Measurements from ENCODE around the gene DHX40. TPM values are rescaled to one million over a fixed set of nuclear protein-coding genes. Genes with fewer than 3 reads are reported as not detected.
"Not testable (repeated sequence)": the region's sequence is repeated elsewhere in the genome, so short reads cannot be mapped to it uniquely, and the experiment has no call there.

The DHX40 gene
- total RNA-seq, 1 donor: 76.4 TPM

DNA sequence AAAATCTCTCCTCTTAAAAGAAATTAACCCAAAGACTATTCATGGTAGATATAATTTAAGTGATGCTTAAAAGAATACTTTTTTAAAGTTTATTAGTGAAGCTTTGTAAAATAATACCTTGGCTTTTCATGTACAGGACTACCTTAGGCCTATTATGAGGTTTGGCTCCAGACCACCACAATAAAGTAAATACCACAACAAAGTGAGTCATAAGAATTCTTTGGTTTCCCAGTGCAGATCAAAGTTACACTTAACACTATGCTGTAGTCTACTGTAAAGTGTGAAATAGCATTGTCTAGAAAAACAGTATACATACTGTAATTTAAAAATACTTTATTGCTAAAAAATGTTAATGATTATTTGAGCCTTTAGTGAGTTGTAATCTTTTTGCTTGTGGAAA is 85.9 kb downstream of the DHX40 start:
- Histone ChIP-seq H2AFZ (ENCODE audit: low read length) (no peak overlapping the region), H4K20me1 (ENCODE audit: insufficient read depth, low read length) (peaks cover 66% of the 10 kb centered on the region), H3K36me3 (ENCODE audit: insufficient read depth, low read length) (peaks cover 92% of the 10 kb centered on the region), H3K79me2 (ENCODE audit: insufficient read depth, low read length) (peaks cover 81% of the 10 kb centered on the region), H3K27me3 (ENCODE audit: insufficient read depth, low read length) (no peaks in the 10 kb centered on the region), H3K4me3 (ENCODE audit: insufficient read depth, low read length) (no peak overlapping the region), H3K4me2 (ENCODE audit: insufficient read depth, low read length) (no peak overlapping the region), H3K9me3 (ENCODE audit: low read depth, low read length) (no peaks in the 10 kb centered on the region), H3K27ac (ENCODE audit: low read depth, low read length) (peak overlapping the region; percentile 19), H3K4me1 (ENCODE audit: insufficient read depth, low read length) (peaks cover 39% of the 10 kb centered on the region)
- TF ChIP-seq, protein P1, sequence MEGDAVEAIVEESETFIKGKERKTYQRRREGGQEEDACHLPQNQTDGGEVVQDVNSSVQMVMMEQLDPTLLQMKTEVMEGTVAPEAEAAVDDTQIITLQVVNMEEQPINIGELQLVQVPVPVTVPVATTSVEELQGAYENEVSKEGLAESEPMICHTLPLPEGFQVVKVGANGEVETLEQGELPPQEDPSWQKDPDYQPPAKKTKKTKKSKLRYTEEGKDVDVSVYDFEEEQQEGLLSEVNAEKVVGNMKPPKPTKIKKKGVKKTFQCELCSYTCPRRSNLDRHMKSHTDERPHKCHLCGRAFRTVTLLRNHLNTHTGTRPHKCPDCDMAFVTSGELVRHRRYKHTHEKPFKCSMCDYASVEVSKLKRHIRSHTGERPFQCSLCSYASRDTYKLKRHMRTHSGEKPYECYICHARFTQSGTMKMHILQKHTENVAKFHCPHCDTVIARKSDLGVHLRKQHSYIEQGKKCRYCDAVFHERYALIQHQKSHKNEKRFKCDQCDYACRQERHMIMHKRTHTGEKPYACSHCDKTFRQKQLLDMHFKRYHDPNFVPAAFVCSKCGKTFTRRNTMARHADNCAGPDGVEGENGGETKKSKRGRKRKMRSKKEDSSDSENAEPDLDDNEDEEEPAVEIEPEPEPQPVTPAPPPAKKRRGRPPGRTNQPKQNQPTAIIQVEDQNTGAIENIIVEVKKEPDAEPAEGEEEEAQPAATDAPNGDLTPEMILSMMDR (IDR thresholded peaks at IDR 0.05; ENCODE audit: extremely low read depth, low read depth, low read length): no peak
- DNase-seq (ENCODE audit: insufficient read length, low spot score, missing footprints): no peak

DNA sequence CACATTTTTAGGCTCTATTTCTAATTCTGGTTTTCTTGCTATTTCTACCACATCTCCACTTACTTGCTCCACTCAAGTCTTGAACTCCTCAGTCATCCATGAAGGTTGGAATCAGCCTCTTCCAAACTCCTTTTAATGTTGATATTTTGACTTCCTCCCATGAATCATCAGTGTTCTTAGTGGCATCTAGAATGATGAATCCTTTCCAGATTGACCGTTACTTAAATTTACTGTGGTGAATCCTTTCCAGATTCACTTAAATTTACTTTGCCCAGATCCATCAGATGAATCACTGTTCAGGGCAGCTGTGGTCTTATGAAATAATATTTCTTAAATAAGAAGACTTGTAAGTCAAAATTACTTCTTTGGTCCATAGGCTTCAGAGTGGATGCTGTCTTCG is 86.7 kb downstream of the DHX40 start:
- H3K4me1 ChIP-seq (ENCODE audit: insufficient read depth, low read length): peaks cover 39% of the 10 kb centered on the region

DNA sequence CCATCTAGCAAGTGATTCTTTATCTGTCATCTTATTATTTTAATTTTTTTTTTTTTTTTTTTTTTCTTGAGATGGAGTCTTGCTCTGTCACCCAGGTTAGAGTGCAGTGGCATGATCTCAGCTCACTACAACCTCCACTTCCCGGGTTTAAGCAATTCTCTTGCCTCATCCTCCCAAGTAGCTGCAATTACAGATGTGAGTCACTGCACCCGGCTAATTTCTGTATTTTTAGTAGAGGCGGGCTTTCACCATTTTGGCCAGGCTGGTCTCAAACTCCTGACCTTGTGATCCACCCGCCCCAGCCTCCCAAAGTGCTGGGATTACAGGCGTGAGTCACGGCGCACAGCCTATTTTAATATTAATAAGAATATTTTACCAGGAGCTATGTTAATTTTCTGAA is 91.2 kb downstream of the DHX40 start:
- Histone ChIP-seq H3K36me3 (ENCODE audit: insufficient read depth, low read length) (peaks cover 81% of the 10 kb centered on the region), H3K27ac (ENCODE audit: low read depth, low read length) (peak overlapping the region; percentile 67), H3K79me2 (ENCODE audit: insufficient read depth, low read length) (peaks cover 76% of the 10 kb centered on the region), H3K4me1 (ENCODE audit: insufficient read depth, low read length) (peaks cover 26% of the 10 kb centered on the region), H3K4me2 (ENCODE audit: insufficient read depth, low read length) (peak overlapping the region; percentile 24), H4K20me1 (ENCODE audit: insufficient read depth, low read length) (peaks cover 33% of the 10 kb centered on the region)
- not testable (repeated sequence) for DNase-seq (ENCODE audit: insufficient read length, low spot score, missing footprints); H3K27me3 ChIP-seq (ENCODE audit: insufficient read depth, low read length); H3K4me3 ChIP-seq (ENCODE audit: insufficient read depth, low read length); H3K9me3 ChIP-seq (ENCODE audit: low read depth, low read length); H2AFZ ChIP-seq (ENCODE audit: low read length)

More for the DNA sequence above, 86.7 kb downstream of the DHX40 start:
- TF ChIP-seq, protein P1 (IDR thresholded peaks at IDR 0.05; ENCODE audit: extremely low read depth, low read depth, low read length): no peak
- DNase-seq (ENCODE audit: insufficient read length, low spot score, missing footprints): no peak
- peaks cover 62% of the 10 kb centered on the region for H4K20me1 ChIP-seq (ENCODE audit: insufficient read depth, low read length)
- no peak overlapping the region for H2AFZ ChIP-seq (ENCODE audit: low read length)
- H3K27me3 ChIP-seq (ENCODE audit: insufficient read depth, low read length): no peaks in the 10 kb centered on the region
- H3K79me2 ChIP-seq (ENCODE audit: insufficient read depth, low read length): peaks cover 76% of the 10 kb centered on the region
- peaks cover 89% of the 10 kb centered on the region for H3K36me3 ChIP-seq (ENCODE audit: insufficient read depth, low read length)
- no peaks in the 10 kb centered on the region for H3K9me3 ChIP-seq (ENCODE audit: low read depth, low read length)
- no peak overlapping the region for H3K4me2 ChIP-seq (ENCODE audit: insufficient read depth, low read length)
- peak overlapping the region; percentile 36 for H3K27ac ChIP-seq (ENCODE audit: low read depth, low read length)
- no peak overlapping the region for H3K4me3 ChIP-seq (ENCODE audit: insufficient read depth, low read length)

Small RNAs within 50 kb of the gene (small RNA-seq; reads per million reads assigned to genes)
- gene RNU4-13P: not detected

Other genes with a start within 250 kb of the DHX40 start
- 24.2 and 28.3 TPM in 2 replicates for gene YPEL2, start 234.0 kb upstream of the DHX40 start, total RNA-seq
- gene CLTC, start 54.3 kb downstream of the DHX40 start, total RNA-seq: 502 and 518 TPM in 2 replicates
- gene PTRH2, start 141.8 kb downstream of the DHX40 start, total RNA-seq: 8.0 and 14.7 TPM in 2 replicates
- 415 and 445 TPM in 2 replicates for gene VMP1, start 142.0 kb downstream of the DHX40 start, total RNA-seq